ENCODE results near the gene ZNF768. TPM values are rescaled to one million over a fixed set of nuclear protein-coding genes. Genes with fewer than 3 reads are reported as not detected.

Gene ZNF768
- total and polyA plus RNA-seq, 2 donors (not counting 1 experiment from before 2014, with no cell fraction given), result 24.8 to 36.5 TPM

Small RNA genes lying within 50 kb of the gene (small RNA-seq; reads per million reads assigned to genes)
- not detected for gene MIR4518 (ENCODE audit: insufficient read length, low read depth, low replicate concordance)
- gene RNU7-61P (ENCODE audit: insufficient read length, low read depth, low replicate concordance), result not detected

Other genes with a start within 250 kb of the ZNF768 start
- gene CD2BP2, start 171.3 kb downstream of the ZNF768 start, total RNA-seq, result 80.1 and 82.0 TPM in 2 replicates
- gene CD2BP2, start 171.3 kb downstream of the ZNF768 start, polyA plus RNA-seq, result 26.1 and 28.1 TPM in 2 replicates
- 53.0 and 58.0 TPM in 2 replicates for gene TBC1D10B, start 156.1 kb downstream of the ZNF768 start, total RNA-seq
- gene TBC1D10B, start 156.1 kb downstream of the ZNF768 start, polyA plus RNA-seq, result 22.2 and 23.5 TPM in 2 replicates
- not detected in 2 replicates for gene MYL11, start 151.8 kb downstream of the ZNF768 start, total RNA-seq
- gene MYL11, start 151.8 kb downstream of the ZNF768 start, polyA plus RNA-seq, result 1.7 and 3.6 TPM in 2 replicates
- 150 and 154 TPM in 2 replicates for gene SEPTIN1, start 144.0 kb downstream of the ZNF768 start, total RNA-seq
- gene SEPTIN1, start 144.0 kb downstream of the ZNF768 start, polyA plus RNA-seq, result 270 and 302 TPM in 2 replicates
- gene ZNF48, start 131.1 kb downstream of the ZNF768 start, total RNA-seq, result 13.3 and 14.2 TPM in 2 replicates
- 4.0 and 8.4 TPM in 2 replicates for gene ZNF48, start 131.1 kb downstream of the ZNF768 start, polyA plus RNA-seq
- 6.6 and 8.3 TPM in 2 replicates for gene ZNF771, start 119.0 kb downstream of the ZNF768 start, total RNA-seq
- gene ZNF771, start 119.0 kb downstream of the ZNF768 start, polyA plus RNA-seq, result 3.7 and 4.1 TPM in 2 replicates
- gene DCTPP1, start 96.5 kb downstream of the ZNF768 start, total RNA-seq, result 25.0 and 28.9 TPM in 2 replicates
- 26.0 and 30.3 TPM in 2 replicates for gene DCTPP1, start 96.5 kb downstream of the ZNF768 start, polyA plus RNA-seq
- 62.2 and 63.2 TPM in 2 replicates for gene SEPHS2, start 80.7 kb downstream of the ZNF768 start, total RNA-seq
- gene SEPHS2, start 80.7 kb downstream of the ZNF768 start, polyA plus RNA-seq, result 8.1 and 13.8 TPM in 2 replicates
- 176 and 184 TPM in 2 replicates for gene ITGAL, start 53.8 kb downstream of the ZNF768 start, total RNA-seq
- 110 and 118 TPM in 2 replicates for gene ITGAL, start 53.8 kb downstream of the ZNF768 start, polyA plus RNA-seq
- 17.3 and 27.1 TPM in 2 replicates for gene ZNF747, start 8.3 kb upstream of the ZNF768 start, total RNA-seq
- 7.3 and 9.7 TPM in 2 replicates for gene ZNF747, start 8.3 kb upstream of the ZNF768 start, polyA plus RNA-seq
- gene ZNF764, start 31.8 kb upstream of the ZNF768 start, total RNA-seq, result 19.7 and 20.9 TPM in 2 replicates
- 11.0 and 12.6 TPM in 2 replicates for gene ZNF764, start 31.8 kb upstream of the ZNF768 start, polyA plus RNA-seq
- gene ZNF688, start 45.1 kb upstream of the ZNF768 start, total RNA-seq, result 23.1 and 24.9 TPM in 2 replicates
- gene ZNF688, start 45.1 kb upstream of the ZNF768 start, polyA plus RNA-seq, result 15.9 and 20.6 TPM in 2 replicates
- gene ZNF785, start 59.1 kb upstream of the ZNF768 start, total RNA-seq, result 39.7 and 44.6 TPM in 2 replicates
- gene ZNF785, start 59.1 kb upstream of the ZNF768 start, polyA plus RNA-seq, result 9.6 and 12.2 TPM in 2 replicates
- 11.9 and 12.4 TPM in 2 replicates for gene ZNF689, start 83.8 kb upstream of the ZNF768 start, total RNA-seq
- gene ZNF689, start 83.8 kb upstream of the ZNF768 start, polyA plus RNA-seq, result 8.1 and 9.6 TPM in 2 replicates
- gene PRR14, start 124.4 kb upstream of the ZNF768 start, total RNA-seq, result 92.7 and 95.8 TPM in 2 replicates
- gene PRR14, start 124.4 kb upstream of the ZNF768 start, polyA plus RNA-seq, result 62.4 and 63.5 TPM in 2 replicates
- gene FBRS, start 131.9 kb upstream of the ZNF768 start, total RNA-seq, result 191 and 194 TPM in 2 replicates
- 68.3 and 84.4 TPM in 2 replicates for gene FBRS, start 131.9 kb upstream of the ZNF768 start, polyA plus RNA-seq
- 142 and 145 TPM in 2 replicates for gene SRCAP, start 172.6 kb upstream of the ZNF768 start, total RNA-seq
- 20.9 and 21.4 TPM in 2 replicates for gene SRCAP, start 172.6 kb upstream of the ZNF768 start, polyA plus RNA-seq
- 54.1 and 55.7 TPM in 2 replicates for gene PHKG2, start 221.9 kb upstream of the ZNF768 start, total RNA-seq
- gene PHKG2, start 221.9 kb upstream of the ZNF768 start, polyA plus RNA-seq, result 79.0 and 80.8 TPM in 2 replicates
- gene CFAP119, start 235.5 kb upstream of the ZNF768 start, total RNA-seq, result 9.3 and 11.7 TPM in 2 replicates
- gene CFAP119, start 235.5 kb upstream of the ZNF768 start, polyA plus RNA-seq, result 8.5 and 10.4 TPM in 2 replicates
- gene RNF40, start 235.8 kb upstream of the ZNF768 start, total RNA-seq, result 120 and 121 TPM in 2 replicates
- gene RNF40, start 235.8 kb upstream of the ZNF768 start, polyA plus RNA-seq, result 41.8 and 44.3 TPM in 2 replicates